Panc1 (cell line): ENCODE data around the gene RHBG. TPM values are rescaled to one million over a fixed set of nuclear protein-coding genes. Genes with fewer than 3 reads are reported as not detected.

Experiments used
- ATAC-seq: fragments of 200-7000 bp; cut with Tn5 transposase; 2 replicates; pipeline ENCODE4 v1.9.1; 2020; ENCODE audit warnings: mild to moderate bottlenecking, moderate library complexity
- BruUV-seq: library from RNA; stranded (reverse); fragments of 400-500 nt; replicated peaks from 2 replicates; lab custom pipeline; 2021; lab: Mats Ljungman, UMichigan
- CTCF ChIA-PET: fragments of 300-600 bp; sonication (Branson Sonifier 250); formaldehyde crosslinking; loops from one replicate; lab custom pipeline; 2022; ENCODE audit warnings: antibody characterized with exemption; lab: Charles Lee
- POLR2A ChIA-PET: fragments of 300-600 bp; sonication (Branson Sonifier 250); formaldehyde crosslinking; loops from one replicate; lab custom pipeline; 2022; ENCODE audit warnings: antibody characterized with exemption; lab: Charles Lee
- DNase-seq: peaks from one replicate; pipeline ENCODE4 v3.0.0-alpha.2; 2010; ENCODE audit warnings: low read depth, low spot score
- H3K27ac ChIP-seq: 2 replicates; pipeline ENCODE4 v1.5.1; 2011; ENCODE audit warnings: mild to moderate bottlenecking, low read length, inconsistent platforms
- H3K27me3 ChIP-seq: fragments of 200-500 bp; sonication (Bioruptor generic); 2 replicates; pipeline ENCODE4 v1.6.0; 2014; ENCODE audit warnings: low read length, inconsistent platforms; ENCODE audit not compliant: control insufficient read depth, insufficient read depth
- H3K36me3 ChIP-seq: fragments of 200-500 bp; sonication (Bioruptor generic); 2 replicates; pipeline ENCODE4 v1.5.1; 2014; ENCODE audit warnings: inconsistent platforms, mild to moderate bottlenecking, low read length, moderate library complexity; ENCODE audit not compliant: control insufficient read depth, insufficient read depth
- H3K4me1 ChIP-seq: 2 replicates; pipeline ENCODE4 v1.5.1; 2011; ENCODE audit warnings: inconsistent platforms, mild to moderate bottlenecking, low read length, moderate library complexity; ENCODE audit not compliant: control insufficient read depth, insufficient read depth
- H3K4me3 ChIP-seq, 2 experiments: 2 replicates each; pipeline ENCODE4 v1.5.1; 2011 to 2012; ENCODE audit warnings: low read depth in 2 of 2, low read length in 2 of 2, mild to moderate bottlenecking in 2 of 2, inconsistent platforms in 1 of 2, moderate library complexity in 1 of 2
- H3K9me3 ChIP-seq: fragments of 200-500 bp; sonication (Bioruptor generic); 2 replicates; pipeline ENCODE4 v1.5.1; 2014; ENCODE audit warnings: low read depth, mild to moderate bottlenecking, inconsistent platforms, low read length, moderate library complexity; ENCODE audit not compliant: control insufficient read depth, insufficient read depth
- CTCF ChIP-seq: fragments of 450-650 bp; IDR thresholded peaks from 2 replicates; pipeline ENCODE4 v1.5.1; 2017; ENCODE audit warnings: mild to moderate bottlenecking
- POLR2AphosphoS5 ChIP-seq: IDR thresholded peaks from 2 replicates; pipeline ENCODE4 v1.6.1; 2012; ENCODE audit warnings: mild to moderate bottlenecking, low read depth, low read length, moderate library complexity
- REST ChIP-seq, 2 experiments: IDR thresholded peaks; 2 replicates each; pipeline ENCODE4 v1.6.1; 2011 to 2012; ENCODE audit warnings: low read depth in 2 of 2, control low read depth in 1 of 2, low read length in 1 of 2, mild to moderate bottlenecking in 1 of 2, moderate library complexity in 1 of 2; ENCODE audit not compliant: insufficient read depth in 1 of 2
- SIN3A ChIP-seq: IDR thresholded peaks from 2 replicates; pipeline ENCODE4 v1.6.1; 2012; ENCODE audit warnings: low read depth, mild to moderate bottlenecking, low read length, moderate library complexity, borderline replicate concordance; ENCODE audit not compliant: insufficient read depth
- TCF7L2 ChIP-seq: IDR thresholded peaks from 2 replicates; pipeline ENCODE4 v1.6.1; 2011; ENCODE audit warnings: mild to moderate bottlenecking, low read depth, low read length, inconsistent platforms
- in situ Hi-C: cut with HindIII; loops from 2 replicates; pipeline ENCODE4 v1.10.0; 2016; ENCODE audit warnings: low sequenced_read_pairs, low pct_unique_long_range_greater_than_20kb
- intact Hi-C: fragments of 100-400 bp; cut with micrococcal nuclease; formaldehyde crosslinking; loops from one replicate; pipeline ENCODE4 v1.10.0; 2022; ENCODE audit not compliant: unreplicated experiment
- total RNA-seq: library from RNA; stranded (reverse); gene quantifications from one replicate; pipeline ENCODE4 v1.2.1, GENCODE V29; 2021; ENCODE audit not compliant: unreplicated experiment

The RHBG gene
- total RNA-seq, 1 experiment from 2014 or later, result 0.28 TPM

- Histone ChIP-seq H3K9me3 (no peaks in the 10 kb centered on the region), H3K4me3 (no peak overlapping the region), H3K4me1 (no peaks in the 10 kb centered on the region), H3K27me3 (peaks cover 30% of the 10 kb centered on the region), H3K27ac (no peak overlapping the region), H3K36me3 (no peaks in the 10 kb centered on the region; the same call in 1 of the 2 replicates)
- TF ChIP-seq REST (IDR thresholded peaks at IDR 0.05; ENCODE audit: insufficient read depth in 1 of 2, low read depth in 2 of 2, low read length in 1 of 2), result no peak
- TF ChIP-seq CTCF, result no peak
- TF ChIP-seq POLR2AphosphoS5, result no peak
- TF ChIP-seq SIN3A, result no peak
- TF ChIP-seq TCF7L2, result no peak
- intact Hi-C loops, result no loop called here
- BruUV-seq, result no TSS peak
- in situ Hi-C loops, result no loop called here
- ATAC-seq, result no peak
- no peak for DNase-seq
- ChIA-PET CTCF (interaction anchor here (0.6 kb wide), 1 partner anchor 202 kb away, joined by 9 read pairs; no protein-coding TSS in a partner anchor), POLR2A (no interaction called here)
Observed at GRCh38 chr1:156424806-156425432, 55.9 kb downstream of the RHBG start.

GRCh38 chr1:156425943-156426342, 56.9 kb downstream of the RHBG start:
- no TSS peak for BruUV-seq
- Histone ChIP-seq H3K27ac (no peak overlapping the region), H3K4me1 (no peaks in the 10 kb centered on the region), H3K9me3 (no peaks in the 10 kb centered on the region), H3K36me3 (no peaks in the 10 kb centered on the region; the same call in 1 of the 2 replicates), H3K4me3 (no peak overlapping the region), H3K27me3 (peaks cover 30% of the 10 kb centered on the region)
- in situ Hi-C loops (no loop called here), intact Hi-C loops (no loop called here)
- ATAC-seq, result no peak
- no peak for DNase-seq
- TF ChIP-seq POLR2AphosphoS5 (no peak), TCF7L2 (no peak), SIN3A (no peak), CTCF (no peak), REST (IDR thresholded peaks at IDR 0.05; ENCODE audit: insufficient read depth in 1 of 2, low read depth in 2 of 2, low read length in 1 of 2) (no peak)
- ChIA-PET POLR2A (no interaction called here), CTCF (no interaction called here)
